Stimulated activated CD4-positive, alpha-beta T cell treated with anti-CD3 and anti-CD28 coated beads, TNF-alpha, amount 100 ng/mL, for 4 hours (primary cell): ENCODE measurements around the gene MPP7.

ENCODE experiments used
- DNase-seq, 3 experiments: peaks; one replicate each; pipeline ENCODE4 v3.0.0-alpha.2; 2020; ENCODE audit warnings: low read depth in 3 of 3

MPP7 gene

GRCh38 chr10:28269842-28270456 lies 32.9 kb downstream of the MPP7 start:
- DNase-seq, result no peak

- no peak for DNase-seq
These were observed 36.2 kb downstream of the MPP7 start for GRCh38 chr10:28266449-28267224.

GRCh38 chr10:28263136-28263857 lies 39.6 kb downstream of the MPP7 start:
- no peak for DNase-seq

GRCh38 chr10:28256776-28257175 lies 46.1 kb downstream of the MPP7 start:
- no peak for DNase-seq

- no peak for DNase-seq
These were observed 48.4 kb downstream of the MPP7 start for GRCh38 chr10:28254290-28254985.

GRCh38 chr10:28253169-28253785 lies 49.6 kb downstream of the MPP7 start:
- DNase-seq, result no peak
